Lower leg skin (tissue), 4 donors: ENCODE results near the gene USP38. TPM values are rescaled to one million over a fixed set of nuclear protein-coding genes. Genes with fewer than 3 reads are reported as not detected.

Source experiments
- DNase-seq, 2 donors: peaks; one replicate each; pipeline ENCODE4 v3.0.0-alpha.2; 2019; ENCODE audit warnings: low spot score in 2 of 2
- H3K4me3 ChIP-seq: fragments of 200-600 bp; sonication (generic); 2 replicates; pipeline ENCODE4 v1.5.1; 2017; ENCODE audit warnings: mild to moderate bottlenecking, low read depth; ENCODE audit not compliant: poor library complexity, severe bottlenecking
- POLR2A ChIP-seq, 2 donors: fragments of 450-650 bp; IDR thresholded peaks; one replicate each; pipeline ENCODE4 v1.6.1; 2016 to 2017; ENCODE audit warnings: antibody characterized with exemption in 2 of 2, mild to moderate bottlenecking in 1 of 2, moderate library complexity in 1 of 2
- WGBS, 2 donors: methylation state at CpG; one replicate each; pipeline ENCODE4 v1.1.5; 2018; 5-methylcytosine and 5-hydroxymethylcytosine counted together
- intact Hi-C: fragments of 100-400 bp; cut with DNase I; formaldehyde crosslinking; loops from one replicate; pipeline ENCODE4 v1.15.0; 2023; ENCODE audit warnings: low total_unique reads
- total RNA-seq, 4 donors: library from RNA; depleted of rRNA; stranded (reverse); fragments of >200 nt; gene quantifications; one replicate each; pipeline ENCODE4 v1.1.0, GENCODE V29; 2016
- TF ChIP-seq, protein P1 (sequence below), 3 donors: fragments of 450-650 bp; IDR thresholded peaks; one replicate each; pipeline ENCODE4 v1.5.1; 2016; ENCODE audit warnings: antibody characterized with exemption in 3 of 3, mild to moderate bottlenecking in 3 of 3, moderate library complexity in 2 of 3

The USP38 gene
- total RNA-seq, 4 donors from 2014 or later: 27.8 to 31.6 (median 30.6) TPM

DNA sequence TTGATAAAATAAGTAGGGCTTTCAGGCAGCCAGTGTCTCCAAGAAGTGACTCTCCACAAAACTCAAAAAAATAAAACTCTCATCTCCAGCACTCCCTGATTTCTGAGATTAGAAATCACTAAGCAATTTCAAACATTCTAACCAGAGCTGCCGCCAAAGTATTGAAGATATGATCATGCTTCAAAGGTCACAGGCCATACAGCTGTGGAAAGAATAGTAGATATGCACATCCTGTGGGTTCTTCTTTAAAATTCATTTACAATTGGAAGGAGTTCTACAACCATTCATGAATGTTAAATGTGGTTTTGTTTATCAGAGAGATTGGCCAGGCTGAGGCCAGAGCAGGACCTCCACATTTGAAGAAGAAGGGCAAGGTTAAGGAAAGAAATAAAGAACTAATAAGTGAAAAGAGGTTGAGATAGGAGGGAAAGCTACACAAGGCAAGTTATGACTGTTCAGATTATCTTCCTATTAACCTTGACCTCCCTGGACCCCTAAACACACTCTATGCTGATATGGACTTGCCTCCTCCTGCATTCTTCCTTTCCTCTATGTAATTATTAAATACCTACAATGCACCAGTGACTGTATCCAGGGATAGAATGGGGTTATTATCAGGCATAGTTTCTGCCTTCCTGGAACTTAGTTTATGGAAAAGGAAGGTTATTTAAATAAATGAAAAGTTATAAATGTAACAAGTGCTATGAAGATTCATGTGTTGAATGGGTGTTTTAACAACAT lies 56.4 kb downstream of the USP38 start:
- DNase-seq: no peak
- WGBS, 2 donors: 81 to 94% methylated on average over 1 of the region's 1 CpG
- no peak for TF ChIP-seq POLR2A (IDR thresholded peaks at IDR 0.05)
- TF ChIP-seq, protein P1, sequence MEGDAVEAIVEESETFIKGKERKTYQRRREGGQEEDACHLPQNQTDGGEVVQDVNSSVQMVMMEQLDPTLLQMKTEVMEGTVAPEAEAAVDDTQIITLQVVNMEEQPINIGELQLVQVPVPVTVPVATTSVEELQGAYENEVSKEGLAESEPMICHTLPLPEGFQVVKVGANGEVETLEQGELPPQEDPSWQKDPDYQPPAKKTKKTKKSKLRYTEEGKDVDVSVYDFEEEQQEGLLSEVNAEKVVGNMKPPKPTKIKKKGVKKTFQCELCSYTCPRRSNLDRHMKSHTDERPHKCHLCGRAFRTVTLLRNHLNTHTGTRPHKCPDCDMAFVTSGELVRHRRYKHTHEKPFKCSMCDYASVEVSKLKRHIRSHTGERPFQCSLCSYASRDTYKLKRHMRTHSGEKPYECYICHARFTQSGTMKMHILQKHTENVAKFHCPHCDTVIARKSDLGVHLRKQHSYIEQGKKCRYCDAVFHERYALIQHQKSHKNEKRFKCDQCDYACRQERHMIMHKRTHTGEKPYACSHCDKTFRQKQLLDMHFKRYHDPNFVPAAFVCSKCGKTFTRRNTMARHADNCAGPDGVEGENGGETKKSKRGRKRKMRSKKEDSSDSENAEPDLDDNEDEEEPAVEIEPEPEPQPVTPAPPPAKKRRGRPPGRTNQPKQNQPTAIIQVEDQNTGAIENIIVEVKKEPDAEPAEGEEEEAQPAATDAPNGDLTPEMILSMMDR (IDR thresholded peaks at IDR 0.05): no peak
- intact Hi-C loops: no loop called here
- H3K4me3 ChIP-seq: no peak overlapping the region

DNA sequence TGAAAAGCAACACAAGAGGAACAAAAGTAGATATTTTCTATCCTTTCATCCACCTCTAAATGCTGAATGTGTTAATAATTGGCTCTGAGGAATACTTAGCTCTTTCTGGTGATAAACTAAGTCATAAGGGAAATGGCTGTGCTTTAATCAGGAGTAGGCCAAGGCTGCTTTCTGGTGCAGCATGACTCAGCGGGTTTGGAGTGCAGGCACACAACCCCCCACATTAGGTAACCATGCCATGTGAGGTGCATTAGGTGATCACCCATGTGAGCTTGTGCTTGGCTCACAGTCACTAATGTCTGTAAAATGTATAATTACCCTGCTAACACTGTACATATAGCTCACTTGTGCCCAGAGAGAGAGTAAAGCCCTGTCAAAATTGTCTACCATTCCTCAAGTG lies 57.2 kb downstream of the USP38 start:
- no peak overlapping the region for H3K4me3 ChIP-seq
- DNase-seq: no peak
- TF ChIP-seq, protein P1 (IDR thresholded peaks at IDR 0.05): no peak
- TF ChIP-seq POLR2A (IDR thresholded peaks at IDR 0.05): no peak
- 83 to 100% methylated on average over 1 of the region's 1 CpG for WGBS, 2 donors
- intact Hi-C loops: no loop called here

DNA sequence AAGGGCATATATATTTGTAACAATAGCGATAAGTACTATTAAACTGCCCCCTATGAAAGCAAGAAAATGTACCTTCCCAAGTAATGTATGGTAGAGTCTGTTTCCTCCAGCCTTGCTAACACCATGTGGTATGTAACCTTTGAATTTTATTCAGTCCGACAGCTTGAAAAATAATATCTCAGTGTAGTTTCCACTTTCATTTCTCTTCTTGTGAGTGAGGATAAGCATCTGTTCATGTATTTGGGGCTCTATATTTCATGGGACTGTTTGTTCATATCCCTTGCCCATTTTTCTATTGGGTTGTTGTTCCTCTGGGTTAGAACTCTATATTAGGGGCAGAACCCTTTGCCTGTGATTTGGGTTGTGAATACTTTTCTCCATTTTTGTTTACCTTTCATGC lies 58.3 kb downstream of the USP38 start:
- no peak for DNase-seq

DNA sequence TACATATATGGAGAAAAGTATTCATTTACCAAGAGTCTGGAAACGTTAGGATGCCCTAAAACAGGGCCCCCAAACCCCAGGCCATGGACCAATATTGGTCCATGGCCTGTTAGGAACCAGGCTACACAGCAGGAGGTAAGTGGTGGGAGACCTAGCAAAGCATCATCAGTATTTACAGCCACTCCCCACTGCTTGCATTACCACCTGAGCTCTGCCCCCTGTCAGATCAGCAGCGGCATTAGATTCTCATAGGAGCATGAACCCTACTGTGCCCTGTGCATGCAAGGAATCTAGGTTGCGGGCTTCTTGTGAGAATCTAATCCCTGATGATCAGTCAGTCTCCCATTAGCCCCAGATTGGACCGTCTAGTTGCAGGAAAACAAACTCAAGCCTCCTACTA lies 62.3 kb downstream of the USP38 start:
- TF ChIP-seq, protein P1 (IDR thresholded peaks at IDR 0.05): no peak
- no peak for TF ChIP-seq POLR2A (IDR thresholded peaks at IDR 0.05)
- intact Hi-C loops: no loop called here
- no peak for DNase-seq
- 86 to 95% methylated on average over 4 of the region's 4 CpGs for WGBS, 2 donors
- H3K4me3 ChIP-seq: no peak overlapping the region

More for the DNA sequence above, 58.3 kb downstream of the USP38 start:
- intact Hi-C loops: no loop called here
- 94 to 97% methylated on average over 2 of the region's 2 CpGs for WGBS, 2 donors
- H3K4me3 ChIP-seq: no peak overlapping the region
- TF ChIP-seq, protein P1 (IDR thresholded peaks at IDR 0.05): no peak
- no peak for TF ChIP-seq POLR2A (IDR thresholded peaks at IDR 0.05)

DNA sequence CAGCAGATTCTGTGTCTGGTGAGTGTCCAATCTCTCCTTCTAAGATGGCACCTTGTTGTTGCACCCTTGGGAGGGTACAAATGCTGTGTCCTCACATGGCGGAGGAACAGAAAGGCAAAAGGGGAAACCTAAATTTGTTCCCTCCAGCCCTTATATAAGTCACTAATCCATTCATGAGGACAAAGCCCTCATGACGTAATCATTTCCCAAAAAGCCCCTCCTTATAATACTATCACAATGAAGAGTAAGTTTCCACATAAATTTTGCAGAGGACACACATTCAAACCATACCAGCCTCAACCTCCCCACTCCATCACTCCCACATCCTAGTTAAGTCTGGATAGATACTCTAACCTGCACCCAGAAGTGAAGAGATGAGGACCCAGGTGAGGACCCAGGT lies 63.1 kb downstream of the USP38 start:
- intact Hi-C loops: no loop called here
- TF ChIP-seq POLR2A (IDR thresholded peaks at IDR 0.05): no peak
- TF ChIP-seq, protein P1 (IDR thresholded peaks at IDR 0.05): no peak
- WGBS, 2 donors: 98% methylated on average over 2 of the region's 2 CpGs
- no peak for DNase-seq
- H3K4me3 ChIP-seq: no peak overlapping the region

DNA sequence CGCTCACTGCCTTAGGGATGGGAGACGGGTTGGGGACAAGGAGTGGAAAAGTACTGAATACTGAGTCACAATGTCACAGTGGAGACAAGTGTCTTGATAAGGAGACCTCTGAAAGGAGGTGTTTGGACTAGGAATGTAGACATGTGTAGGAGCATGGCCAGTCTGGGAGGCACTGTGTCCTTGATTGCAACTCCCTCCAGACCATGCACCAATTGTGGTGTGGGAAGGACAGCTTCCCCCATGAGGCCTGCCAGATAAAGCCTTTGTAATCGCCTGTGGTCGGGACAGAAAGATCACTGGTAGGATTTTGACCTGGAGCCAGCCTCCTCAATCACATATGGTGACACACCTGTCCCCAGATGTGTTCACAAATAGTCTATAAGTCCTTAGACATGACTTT lies 64.1 kb downstream of the USP38 start:
- no peak overlapping the region for H3K4me3 ChIP-seq
- no peak for DNase-seq
- intact Hi-C loops: no loop called here
- TF ChIP-seq POLR2A (IDR thresholded peaks at IDR 0.05): no peak
- TF ChIP-seq, protein P1 (IDR thresholded peaks at IDR 0.05): no peak
- WGBS, 2 donors: 79 to 95% methylated on average over 4 of the region's 4 CpGs
